T-helper 22 cell (primary cell): ENCODE measurements around the gene PAQR4.

Source experiments
- DNase-seq: peaks from one replicate; pipeline ENCODE4 v3.0.0-alpha.2; 2020; ENCODE audit warnings: low read depth

Gene PAQR4

DNA sequence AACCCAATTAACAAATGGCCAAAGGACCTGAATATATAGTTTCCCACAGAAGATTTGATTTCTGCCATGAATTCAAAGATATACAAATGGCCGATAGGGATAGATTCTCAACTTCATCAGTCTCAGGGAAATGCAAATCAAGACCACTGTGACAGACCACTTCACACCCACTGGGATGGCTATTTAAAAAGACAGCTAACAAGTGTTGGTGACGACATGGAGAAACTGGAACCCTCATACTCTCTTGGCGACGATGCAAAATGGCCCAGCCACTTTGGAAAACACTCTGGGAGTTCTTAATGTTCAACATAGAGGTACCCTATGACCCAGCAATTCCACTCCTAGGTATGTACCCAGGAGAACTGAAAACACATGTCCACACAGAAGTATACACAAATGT, 22.5 kb upstream of the PAQR4 start:
- no peak for DNase-seq

DNA sequence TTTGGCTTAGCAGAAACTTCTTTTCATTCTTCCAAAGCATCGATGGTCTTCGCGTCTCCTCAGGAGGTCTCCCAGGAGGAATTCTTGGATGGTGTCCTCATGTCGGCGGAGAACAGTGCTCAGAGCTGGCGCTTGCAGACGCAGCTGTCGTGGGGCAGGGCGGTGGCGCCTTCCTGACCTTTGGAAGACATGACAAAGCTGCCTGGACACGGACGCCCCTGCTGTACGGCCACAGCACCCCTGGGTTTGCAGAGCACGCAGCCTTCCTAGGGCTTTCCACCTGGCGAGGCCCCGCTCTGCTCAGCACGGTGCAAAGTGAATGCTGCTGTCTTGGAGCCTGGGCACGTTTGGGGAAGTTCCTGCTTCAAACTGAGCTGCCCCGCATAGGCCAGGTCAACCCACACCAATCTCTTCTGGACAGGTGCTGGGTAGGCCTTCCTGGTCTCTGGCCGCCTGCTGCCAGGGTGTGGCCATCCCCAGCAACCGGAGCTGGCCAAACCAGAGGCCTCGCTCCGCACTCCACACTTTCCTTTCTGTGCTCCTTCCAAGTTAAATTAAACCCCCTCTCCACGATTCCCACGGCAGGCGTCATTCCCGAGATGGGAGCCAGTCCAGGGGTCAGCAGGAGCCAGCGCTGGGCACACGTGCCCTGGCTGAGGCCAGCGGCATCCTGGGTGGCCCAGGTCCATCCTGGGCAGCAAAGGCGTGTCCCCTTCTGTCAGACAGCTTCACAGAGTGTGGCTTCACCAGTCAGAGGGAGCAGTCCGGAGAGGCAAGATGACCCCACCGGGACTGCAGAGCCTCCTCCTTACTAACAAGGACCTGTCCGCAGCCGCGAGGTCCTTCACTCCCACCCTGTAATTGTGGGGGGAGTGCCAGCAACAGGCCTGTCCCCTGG, 20.1 kb upstream of the PAQR4 start:
- no peak for DNase-seq

DNA sequence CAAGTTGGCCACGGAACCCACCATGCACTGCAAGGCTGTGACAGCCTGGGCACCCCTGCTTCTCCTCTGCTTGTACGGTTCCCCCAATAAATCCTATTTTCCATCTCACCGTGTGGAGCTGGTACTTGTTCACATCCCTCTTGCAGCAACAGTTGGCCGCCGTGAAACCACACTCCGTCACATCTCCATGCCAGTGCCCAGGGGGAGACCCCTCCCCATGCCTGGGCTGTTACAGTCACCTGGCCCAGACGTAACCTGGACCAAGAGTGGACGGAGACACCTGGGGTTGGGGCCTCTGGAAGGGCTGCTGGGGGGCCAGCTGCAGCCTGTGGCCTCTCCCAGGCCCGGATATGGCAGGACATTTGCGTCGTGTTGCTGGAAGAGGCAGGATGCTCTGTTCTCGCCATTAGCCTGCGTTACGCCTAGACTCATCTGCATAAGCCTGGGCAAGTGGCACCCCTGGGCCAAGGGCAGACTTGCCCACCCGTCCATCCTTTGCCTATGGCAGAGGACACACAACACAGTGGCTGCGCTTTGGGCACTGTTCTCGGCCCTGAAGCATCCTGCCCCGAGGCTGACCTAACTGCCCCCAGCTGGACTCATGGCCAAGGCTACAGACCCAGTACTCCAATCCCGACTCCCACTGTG, 19.3 kb upstream of the PAQR4 start:
- DNase-seq: no peak

DNA sequence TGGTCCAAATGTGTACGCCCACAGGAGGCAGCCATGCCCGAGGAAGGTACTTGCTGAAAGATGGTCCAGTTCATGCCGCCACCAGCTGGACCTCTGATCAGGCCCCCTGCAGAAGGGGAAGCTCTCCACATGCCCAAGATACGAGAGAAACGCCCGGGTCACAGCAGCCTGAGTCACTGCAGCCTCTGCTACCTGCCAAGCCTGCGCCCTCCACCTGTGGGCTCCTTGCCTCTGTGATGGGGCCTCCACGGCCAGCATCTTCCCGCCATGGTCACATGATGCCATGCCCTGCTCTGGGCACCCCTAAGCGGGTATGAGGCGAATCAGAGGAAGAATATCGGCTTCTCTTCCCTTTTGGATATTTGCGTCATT, 18.8 kb upstream of the PAQR4 start:
- no peak for DNase-seq

DNA sequence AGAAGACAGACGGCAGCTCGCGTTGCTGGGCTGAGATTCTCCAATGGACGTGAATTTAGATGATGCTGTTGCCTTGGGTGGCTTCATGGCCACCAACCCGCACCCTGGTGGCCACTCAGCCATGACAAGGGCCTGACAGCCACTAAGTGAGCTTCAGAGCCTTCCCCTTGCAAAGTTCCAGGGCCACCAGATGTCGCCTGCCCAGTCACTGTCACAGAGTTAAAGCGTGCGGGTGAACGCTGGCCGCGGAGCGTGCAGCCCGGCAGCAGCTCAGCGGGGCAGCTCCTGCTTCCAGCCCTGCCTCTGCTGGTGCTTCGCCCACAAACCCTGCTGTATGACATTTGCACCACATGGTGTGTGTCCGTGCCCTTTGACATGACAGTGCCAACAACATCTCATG, 18.4 kb upstream of the PAQR4 start:
- DNase-seq: no peak

DNA sequence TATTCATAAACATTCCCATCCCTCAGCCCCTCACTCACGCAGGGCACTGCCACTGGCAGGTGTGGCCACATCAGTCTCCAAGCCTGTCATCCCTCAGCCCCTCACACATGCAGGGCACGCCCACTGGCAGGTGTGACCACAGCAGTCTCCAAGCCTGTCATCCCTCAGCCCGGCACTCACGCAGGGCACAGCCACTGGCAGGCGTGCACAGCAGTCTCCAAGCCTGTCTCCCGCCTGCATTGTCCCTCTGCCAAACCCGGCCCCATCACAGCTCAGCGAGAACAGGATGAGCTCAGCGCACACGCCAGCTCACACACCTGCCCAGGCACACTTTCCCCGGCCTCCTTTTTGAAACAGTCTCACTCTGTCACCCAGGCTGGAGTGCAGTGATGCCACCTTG, 16.5 kb upstream of the PAQR4 start:
- DNase-seq: no peak

DNA sequence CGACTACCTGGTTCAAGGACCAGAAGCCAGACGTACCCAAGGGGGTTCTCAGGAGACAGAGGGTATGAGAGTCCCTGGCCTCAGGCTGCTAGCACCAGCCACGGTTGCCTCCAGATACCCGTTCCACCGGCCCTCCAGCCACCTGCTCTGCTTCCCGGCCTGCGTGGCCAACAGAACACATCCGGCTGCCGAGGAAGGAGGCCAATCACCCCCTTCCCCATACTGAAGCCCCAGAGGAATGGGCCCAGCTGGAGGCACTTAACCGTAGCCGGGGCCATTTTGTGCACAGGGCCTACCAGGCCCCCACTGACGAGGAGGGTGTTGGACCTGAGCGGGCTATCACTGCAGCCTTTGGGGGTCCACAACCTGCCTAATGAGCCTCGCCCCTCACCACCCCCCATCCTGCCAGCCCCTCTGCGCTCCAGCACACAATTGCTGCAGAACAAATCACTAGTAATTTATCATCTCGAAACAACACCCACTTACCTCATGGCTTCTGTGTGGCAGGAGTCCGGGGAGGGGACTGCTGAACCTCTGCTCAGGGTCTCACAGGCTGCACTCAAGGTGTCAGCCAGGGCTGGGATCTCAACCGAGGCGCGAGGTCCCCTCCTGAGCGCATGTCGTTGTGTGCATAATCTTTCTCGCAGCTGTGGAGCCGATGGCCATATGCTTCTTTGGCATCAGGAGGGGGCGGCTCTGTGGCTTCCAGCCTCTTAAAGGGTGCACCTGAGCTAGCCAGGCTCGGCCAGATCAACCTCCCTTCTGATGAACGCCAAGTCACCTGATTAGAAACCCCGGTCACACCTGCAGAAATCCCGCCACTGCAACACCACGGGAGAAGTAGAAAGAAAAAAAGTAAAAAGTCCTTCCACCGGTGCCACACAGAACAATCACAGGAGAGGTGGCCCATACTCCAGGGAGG, 15.2 kb upstream of the PAQR4 start:
- DNase-seq: no peak

DNA sequence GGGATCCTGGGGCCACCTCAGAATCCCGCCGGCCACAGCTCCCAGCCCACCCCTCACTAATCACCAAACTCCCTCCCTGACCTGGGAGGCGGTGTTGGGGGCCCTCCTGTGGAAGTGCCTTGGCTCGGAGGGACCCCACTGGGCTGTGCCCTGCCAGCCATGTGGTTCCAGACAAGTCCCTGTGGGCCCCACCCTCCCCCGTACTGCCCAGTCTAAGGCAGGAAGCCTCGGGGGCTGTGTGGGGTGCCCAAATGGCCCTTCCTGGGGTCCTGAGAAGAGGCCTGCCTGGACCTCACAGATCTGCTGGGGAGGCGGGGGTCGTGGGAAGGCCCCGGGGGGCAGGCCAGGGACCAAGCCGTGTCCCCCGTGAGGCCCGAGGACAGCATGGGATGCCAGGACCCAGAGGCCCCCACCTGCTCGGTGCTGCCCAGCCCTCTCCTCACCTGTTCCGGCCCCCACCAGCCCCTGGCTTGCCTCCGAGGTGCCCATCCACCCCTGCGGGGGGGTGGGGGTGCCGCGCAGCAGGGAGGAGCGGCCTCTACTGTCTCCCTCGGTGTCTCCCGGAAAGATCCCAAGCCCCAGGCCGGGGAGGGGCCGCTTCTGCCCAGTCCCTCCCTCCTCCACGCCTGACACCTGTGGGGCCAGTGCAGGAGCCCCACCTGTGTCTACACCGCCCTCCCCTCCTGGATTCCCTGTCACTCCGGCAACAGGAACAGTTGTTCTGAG, 14.3 kb upstream of the PAQR4 start:
- DNase-seq: no peak

DNA sequence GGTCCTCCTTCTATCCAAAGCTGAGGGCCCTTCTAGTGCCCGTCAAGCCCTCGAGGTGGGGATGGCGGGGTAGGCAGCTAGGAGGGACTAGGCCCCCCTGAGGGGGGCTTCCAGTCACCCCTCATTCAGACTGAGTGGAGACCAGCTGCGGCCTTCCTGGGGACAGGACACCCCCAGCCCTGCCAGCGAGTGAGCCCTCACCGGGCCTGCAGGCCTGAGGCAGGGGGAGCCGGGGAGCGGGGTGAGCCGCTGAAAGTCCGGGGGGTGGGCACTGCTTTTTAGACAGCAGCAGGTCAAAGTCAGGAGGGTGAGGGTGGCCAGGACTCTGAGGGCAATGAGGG, 13.7 kb upstream of the PAQR4 start:
- no peak for DNase-seq

DNA sequence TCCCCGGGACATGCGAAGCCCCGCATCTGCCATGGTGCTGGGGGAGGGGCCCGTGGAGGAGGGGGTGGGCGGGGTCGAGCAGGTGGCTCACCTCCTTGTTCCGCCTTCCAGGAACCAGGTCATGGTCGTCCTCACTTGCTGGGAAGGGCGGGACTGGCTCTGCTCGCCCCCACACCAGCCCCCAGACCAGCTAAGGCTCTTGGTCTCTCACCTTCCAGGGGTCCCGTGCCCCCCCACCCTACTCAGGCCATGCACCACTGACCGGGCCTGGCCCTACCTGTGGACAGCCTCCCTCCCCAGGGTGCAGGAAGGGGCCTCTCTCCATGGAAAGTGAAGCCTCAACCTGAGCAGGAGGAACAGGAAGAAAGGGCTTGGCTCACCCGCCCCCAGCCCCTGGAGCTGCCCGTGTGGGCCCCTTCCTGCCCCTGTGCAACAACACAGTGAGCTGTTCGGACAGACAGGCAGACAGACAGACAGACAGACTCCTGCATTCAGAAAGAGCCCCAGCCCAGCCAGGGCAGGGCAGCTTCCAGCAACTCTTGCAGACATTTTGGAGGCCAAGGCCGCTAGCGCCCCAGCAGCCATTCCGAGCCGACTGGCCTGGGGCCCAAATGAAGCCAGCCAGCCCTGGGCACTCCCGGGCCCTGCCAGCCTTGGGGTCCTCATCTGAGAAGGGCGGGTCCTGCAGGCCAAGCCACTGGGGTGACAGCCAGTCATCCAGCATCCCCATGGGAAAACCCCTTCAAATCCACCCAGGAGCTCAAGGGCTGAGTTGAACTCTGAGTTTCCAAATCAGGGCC, 13.2 kb upstream of the PAQR4 start:
- DNase-seq: no peak

DNA sequence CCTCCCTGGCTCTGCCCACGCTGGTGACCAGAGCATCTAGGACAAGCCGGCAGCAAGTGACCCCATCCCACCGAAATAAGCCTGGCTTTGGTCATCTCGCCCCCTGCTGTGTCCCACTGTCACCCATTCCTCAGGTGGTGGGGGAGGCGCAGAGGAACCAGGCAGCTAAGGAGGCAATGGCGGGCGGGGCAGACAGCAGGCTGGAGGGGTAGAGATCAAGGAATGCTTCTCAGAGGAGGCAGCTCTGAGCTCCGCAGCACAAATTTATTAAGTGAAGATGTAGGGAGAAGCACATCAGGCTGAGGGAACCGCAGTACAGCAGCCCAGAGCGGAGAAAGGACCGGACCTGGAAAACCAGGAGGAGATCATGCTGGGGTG, 12.6 kb upstream of the PAQR4 start:
- DNase-seq: no peak

DNA sequence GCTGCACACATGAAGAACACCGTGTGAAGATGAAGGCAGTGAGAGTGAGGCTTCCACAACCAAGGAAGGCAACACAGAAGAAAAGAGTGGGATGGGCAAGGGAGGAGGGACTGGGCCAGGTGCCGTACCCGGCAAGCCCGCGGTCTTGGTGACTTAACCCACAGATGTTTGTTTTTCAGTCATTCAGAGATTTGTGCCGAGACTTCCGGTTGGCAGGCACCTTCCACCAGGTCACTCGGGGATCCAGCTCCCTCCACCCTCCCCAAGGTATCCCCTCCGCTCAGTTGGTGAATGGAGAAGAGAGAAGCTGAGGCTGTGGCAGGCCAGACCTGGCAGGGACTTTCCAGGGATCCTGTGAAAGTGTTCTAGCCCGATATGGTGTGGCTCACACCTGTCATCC, 9.9 kb upstream of the PAQR4 start:
- no peak for DNase-seq

DNA sequence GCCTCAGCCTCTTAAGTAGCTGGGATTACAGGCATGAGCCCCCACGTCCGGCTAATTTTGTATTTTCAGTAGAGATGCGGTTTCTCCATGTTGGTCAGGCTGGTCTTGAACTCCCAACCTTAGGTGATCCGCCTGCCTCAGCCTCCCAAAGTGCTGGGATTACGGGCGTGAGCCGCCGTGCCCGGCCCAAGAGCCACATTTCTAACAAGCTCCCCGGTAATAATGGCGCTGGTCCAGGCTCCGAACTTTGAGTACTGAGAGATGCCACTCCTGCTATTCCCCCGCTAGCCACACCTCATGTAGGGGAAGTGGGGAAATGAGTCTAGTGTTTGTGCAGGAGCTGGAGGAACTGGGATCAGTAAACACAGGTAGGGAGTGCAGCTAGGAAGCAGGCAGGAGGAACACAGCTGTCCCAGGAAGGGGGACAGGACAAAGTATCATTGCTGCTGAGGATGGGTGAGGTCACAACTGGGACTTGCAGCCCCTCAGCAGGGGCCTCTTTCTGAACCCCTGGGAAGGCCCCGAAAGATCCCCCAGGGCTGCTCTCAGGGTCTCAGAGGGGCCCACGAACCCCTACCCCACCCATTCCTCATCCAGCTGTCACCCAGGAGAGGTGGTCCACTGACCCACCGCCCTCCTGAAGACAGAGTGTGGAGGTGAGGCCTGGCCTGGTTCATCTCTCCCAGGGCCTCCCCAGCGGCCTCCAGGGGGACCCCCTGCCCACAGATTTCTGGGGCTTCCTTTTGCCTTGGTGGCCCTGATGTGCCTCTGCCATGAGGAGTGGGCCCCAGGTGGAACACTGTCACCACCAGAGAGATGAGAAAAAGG, 8.8 kb upstream of the PAQR4 start:
- no peak for DNase-seq

DNA sequence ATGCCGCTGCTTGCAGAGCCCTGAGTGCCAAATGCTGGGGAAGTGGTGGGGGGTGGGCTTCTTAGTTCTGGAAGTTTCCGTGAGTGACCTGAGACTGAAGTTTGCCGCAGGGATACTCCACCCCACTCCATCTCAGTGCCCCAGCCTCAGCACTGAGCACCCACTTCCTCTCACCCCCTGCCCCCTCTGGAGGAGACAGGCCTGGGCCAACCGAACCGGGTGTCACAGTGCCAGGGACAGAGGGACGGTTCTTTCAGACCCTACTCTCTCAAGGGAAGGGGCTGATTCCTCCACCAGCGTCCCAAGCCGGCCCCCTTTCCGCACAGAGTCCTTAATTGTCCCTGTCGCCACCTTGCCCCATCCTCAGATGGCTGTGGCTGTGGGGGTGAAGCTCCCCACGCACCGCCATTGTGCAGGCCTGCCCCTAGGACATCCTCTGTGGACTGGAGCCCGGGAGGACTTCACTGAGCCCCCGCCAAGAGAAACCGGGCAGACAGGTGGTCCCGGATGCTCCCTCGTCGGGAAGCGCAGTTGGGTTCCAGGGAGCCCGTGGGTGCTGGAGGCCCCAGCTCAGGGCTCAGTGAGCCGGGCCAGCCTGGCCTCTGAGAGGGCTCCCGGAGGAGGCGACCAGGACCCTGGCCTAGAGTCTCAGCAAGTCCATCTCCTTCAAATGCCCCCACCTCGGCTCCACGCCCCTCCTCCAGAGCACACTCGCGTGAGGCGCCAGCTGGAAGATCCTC, 6.6 kb upstream of the PAQR4 start:
- DNase-seq: no peak

DNA sequence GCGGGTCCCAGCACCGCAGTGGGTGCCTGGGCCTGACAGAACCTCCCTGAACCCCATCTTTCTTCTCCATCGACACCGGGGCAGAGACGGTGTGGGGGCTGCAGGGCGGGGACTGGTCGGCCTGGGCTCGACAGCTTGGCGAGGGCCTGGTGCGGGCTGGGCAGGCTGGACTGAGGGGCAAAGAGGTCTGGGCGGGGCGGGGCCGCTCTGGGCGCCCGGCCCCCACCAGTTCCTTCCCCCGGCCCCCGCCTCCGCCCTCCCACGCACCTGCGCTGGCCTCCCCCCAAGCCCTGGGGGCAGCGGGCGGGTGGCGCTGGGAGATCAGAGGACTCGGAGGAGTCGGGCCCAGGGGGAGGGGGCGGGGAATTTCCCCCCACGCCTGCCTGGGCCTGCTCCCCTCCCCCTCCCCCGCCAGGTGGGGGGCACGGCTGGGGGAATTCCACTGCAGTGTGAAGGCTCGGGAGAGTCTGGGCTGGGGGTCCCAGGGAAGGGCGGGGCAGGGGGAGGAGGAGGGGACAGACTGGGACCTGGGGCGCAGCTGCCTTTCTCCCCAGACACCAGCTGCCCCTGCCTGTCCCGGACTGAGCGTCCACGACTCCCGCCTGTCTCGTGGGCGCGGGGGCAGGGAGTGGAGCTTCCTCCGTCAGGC, 6.0 kb upstream of the PAQR4 start:
- peak; percentile 32 for DNase-seq

DNA sequence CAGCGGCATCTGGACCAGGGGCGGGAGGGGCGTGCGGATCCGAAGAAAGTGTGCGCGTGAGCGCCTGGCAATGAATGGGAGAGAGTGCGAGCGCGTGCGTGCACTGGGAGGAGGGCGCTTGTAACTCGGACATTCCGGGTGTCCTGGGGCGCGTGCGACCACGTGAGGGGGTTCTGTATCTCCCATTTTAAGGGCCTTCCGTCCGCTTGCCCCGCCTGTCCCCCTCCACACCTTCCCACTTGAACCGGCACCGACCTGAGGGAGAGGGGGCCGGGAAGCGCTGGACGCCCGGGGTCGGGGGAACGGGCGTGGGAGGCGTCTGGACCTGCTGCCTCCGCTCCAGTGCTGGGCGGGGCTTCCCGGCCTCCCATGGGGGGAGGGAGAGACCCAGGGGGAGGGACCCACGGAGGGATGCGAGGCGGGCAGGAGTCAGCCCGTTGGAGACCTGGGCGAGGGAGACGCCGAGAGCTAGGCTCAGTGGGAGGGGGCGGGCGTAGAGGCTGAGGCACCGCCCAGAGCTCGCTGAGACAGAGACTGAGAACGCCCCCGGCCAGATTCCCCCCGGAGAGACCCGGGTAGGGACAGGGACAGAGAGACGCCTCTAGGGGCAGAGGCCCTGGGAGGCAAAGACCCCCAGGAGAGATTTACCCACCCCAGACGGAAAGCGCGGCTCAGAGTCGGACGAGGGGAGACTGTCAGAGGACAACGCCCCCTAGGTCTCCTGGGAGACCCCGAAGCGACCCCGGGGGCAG, 5.2 kb upstream of the PAQR4 start, which contains the start of gene KREMEN2:
Gene KREMEN2 (plus strand): TSS at position 553 of the 752 bp plus-strand sequence. CDS start 246 bp downstream, outside the sequence.
- DNase-seq: no peak

DNA sequence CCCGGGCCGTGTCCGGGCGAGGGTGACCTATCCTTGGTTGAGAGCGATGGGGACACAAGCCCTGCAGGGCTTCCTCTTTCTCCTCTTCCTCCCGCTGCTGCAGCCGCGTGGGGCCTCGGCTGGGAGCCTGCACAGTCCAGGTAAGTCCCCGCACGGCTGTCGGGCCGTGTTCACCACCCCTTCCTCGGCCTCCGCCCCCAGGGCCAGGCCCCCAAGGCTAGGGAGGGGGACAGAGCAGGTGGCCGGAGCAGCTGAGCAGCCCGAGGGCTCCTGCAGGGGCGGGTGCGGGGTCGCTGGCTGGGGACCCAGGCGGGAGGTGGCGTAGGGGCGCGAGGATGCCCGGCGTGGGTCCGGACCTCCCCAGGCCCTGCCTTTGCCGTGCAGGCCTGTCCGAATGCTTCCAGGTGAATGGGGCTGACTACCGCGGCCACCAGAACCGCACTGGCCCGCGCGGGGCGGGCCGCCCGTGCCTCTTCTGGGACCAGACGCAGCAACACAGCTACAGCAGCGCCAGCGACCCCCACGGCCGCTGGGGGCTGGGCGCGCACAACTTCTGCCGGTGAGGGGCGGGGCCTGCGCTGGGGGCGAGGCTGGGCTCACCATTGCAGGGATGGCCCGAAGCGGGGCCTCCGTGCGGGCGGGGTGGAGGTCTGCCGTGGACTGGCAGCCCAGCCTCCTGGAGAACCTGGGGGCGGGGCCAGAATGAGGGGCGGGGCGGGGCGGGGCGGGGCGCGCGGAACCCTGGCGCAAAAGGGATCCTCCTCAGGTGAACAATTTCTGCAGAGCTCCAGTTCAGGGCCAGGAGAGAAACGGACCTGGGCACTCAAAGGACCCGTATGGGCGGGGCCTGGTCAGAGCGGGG, 4.4 kb upstream of the PAQR4 start:
- DNase-seq: peak; percentile 61
